SU-DHL-6 (cell line): ENCODE measurements around the gene IRF8.

Source experiments
- EZH2phosphoT487 ChIP-seq: fragments of 200-600 bp; sonication (generic), shearing (Covaris generic); conservative IDR thresholded peaks from 2 replicates; pipeline ENCODE4 v1.6.1; 2018; ENCODE audit warnings: mild to moderate bottlenecking, antibody characterized with exemption, low read length, moderate library complexity, mixed read lengths
- TF ChIP-seq, protein P1 (sequence below): fragments of 200-600 bp; sonication (generic); IDR thresholded peaks from one replicate; pipeline ENCODE4 v1.5.1; 2017; ENCODE audit warnings: antibody characterized with exemption, mild to moderate bottlenecking, low read length, moderate library complexity; ENCODE audit not compliant: insufficient read depth, poor library complexity, severe bottlenecking

DNA sequence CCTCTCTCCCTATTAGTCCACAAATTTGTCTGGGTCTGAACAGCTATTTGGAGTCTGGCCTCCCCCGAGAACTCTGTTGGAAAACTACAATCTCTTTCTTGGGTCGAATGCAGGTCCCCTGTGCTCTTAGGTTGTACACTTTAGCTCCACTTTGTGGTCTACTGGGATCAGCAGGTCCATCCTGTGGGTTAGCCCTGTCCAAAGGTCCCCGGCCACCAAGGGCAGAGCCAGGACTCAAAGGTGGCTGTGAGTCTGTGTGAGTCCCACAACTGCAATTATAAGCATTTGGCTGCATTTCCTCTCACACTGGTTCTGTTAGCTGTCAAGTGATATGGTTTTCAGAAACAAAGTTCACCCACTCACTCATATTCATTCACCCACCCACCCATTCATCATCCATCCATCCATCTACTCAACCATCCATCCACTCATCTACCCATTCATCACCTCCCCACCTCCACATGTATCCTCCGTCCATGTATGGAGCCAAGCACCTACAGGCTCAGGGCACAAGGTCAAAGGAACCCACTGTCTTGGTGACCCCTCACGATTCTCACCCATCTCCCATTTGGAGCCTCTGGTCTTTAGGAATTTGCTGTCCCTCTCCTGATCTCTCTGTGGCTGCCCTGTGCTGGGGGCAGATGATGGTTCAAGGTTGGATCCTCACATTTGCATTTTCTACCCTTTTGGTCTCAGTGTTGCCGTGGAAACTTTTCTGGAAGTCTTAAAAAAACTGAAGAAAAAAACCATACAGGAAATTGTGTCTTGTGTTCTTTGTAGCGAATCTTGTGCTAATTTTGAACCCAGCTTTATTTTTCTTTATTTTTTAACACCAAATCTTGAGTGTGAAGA lies 45.8 kb downstream of the IRF8 start:
- TF ChIP-seq, protein P1, sequence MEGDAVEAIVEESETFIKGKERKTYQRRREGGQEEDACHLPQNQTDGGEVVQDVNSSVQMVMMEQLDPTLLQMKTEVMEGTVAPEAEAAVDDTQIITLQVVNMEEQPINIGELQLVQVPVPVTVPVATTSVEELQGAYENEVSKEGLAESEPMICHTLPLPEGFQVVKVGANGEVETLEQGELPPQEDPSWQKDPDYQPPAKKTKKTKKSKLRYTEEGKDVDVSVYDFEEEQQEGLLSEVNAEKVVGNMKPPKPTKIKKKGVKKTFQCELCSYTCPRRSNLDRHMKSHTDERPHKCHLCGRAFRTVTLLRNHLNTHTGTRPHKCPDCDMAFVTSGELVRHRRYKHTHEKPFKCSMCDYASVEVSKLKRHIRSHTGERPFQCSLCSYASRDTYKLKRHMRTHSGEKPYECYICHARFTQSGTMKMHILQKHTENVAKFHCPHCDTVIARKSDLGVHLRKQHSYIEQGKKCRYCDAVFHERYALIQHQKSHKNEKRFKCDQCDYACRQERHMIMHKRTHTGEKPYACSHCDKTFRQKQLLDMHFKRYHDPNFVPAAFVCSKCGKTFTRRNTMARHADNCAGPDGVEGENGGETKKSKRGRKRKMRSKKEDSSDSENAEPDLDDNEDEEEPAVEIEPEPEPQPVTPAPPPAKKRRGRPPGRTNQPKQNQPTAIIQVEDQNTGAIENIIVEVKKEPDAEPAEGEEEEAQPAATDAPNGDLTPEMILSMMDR, result no peak
- no peak for TF ChIP-seq EZH2phosphoT487
